Calu3 (cell line): ENCODE data around the gene WFDC6. TPM values are rescaled to one million over a fixed set of nuclear protein-coding genes. Genes with fewer than 3 reads are reported as not detected.

Experiments used
- BruUV-seq: library from RNA; stranded (reverse); fragments of 400-500 nt; replicated peaks from 2 replicates; lab custom pipeline; 2021; lab: Mats Ljungman, UMichigan
- CTCF ChIA-PET: fragments of 300-600 bp; sonication (Branson Sonifier 250); formaldehyde crosslinking; loops from one replicate; lab custom pipeline; 2022; ENCODE audit warnings: antibody characterized with exemption; lab: Charles Lee
- DNase-seq: peaks from one replicate; pipeline ENCODE4 v3.0.0; 2022
- H3K27ac Mint-ChIP-seq: one replicate; pipeline ENCODE4 v1.8.0; 2022; ENCODE audit warnings: mixed read lengths; ENCODE audit not compliant: unreplicated experiment
- H3K27me3 Mint-ChIP-seq: one replicate; pipeline ENCODE4 v1.8.0; 2022; ENCODE audit warnings: mixed read lengths; ENCODE audit not compliant: unreplicated experiment
- H3K36me3 Mint-ChIP-seq: one replicate; pipeline ENCODE4 v1.8.0; 2022; ENCODE audit warnings: mild to moderate bottlenecking, moderate library complexity, mixed read lengths; ENCODE audit not compliant: insufficient read depth, unreplicated experiment
- H3K4me1 Mint-ChIP-seq: one replicate; pipeline ENCODE4 v1.8.0; 2022; ENCODE audit warnings: mild to moderate bottlenecking, low read depth, mixed read lengths; ENCODE audit not compliant: unreplicated experiment
- H3K4me3 Mint-ChIP-seq: one replicate; pipeline ENCODE4 v1.8.0; 2022; ENCODE audit warnings: mild to moderate bottlenecking, low read depth, moderate library complexity, mixed read lengths; ENCODE audit not compliant: unreplicated experiment
- H3K9me3 Mint-ChIP-seq: one replicate; pipeline ENCODE4 v1.8.0; 2022; ENCODE audit warnings: low read depth, mixed read lengths; ENCODE audit not compliant: unreplicated experiment
- intact Hi-C: fragments of 100-400 bp; cut with micrococcal nuclease; formaldehyde crosslinking; loops from one replicate; pipeline ENCODE4 v1.10.0; 2022; ENCODE audit not compliant: unreplicated experiment
- total RNA-seq: library from RNA; stranded (reverse); gene quantifications from 2 replicates; pipeline ENCODE4 v1.2.3, GENCODE V29; 2022
- TF ChIP-seq, protein P1 (sequence below): fragments of 200-600 bp; IDR thresholded peaks from one replicate; pipeline ENCODE4 v1.8.0; 2022; ENCODE audit warnings: antibody characterized with exemption; ENCODE audit not compliant: unreplicated experiment

Gene WFDC6
- total RNA-seq, 1 experiment from 2014 or later: not detected

DNA sequence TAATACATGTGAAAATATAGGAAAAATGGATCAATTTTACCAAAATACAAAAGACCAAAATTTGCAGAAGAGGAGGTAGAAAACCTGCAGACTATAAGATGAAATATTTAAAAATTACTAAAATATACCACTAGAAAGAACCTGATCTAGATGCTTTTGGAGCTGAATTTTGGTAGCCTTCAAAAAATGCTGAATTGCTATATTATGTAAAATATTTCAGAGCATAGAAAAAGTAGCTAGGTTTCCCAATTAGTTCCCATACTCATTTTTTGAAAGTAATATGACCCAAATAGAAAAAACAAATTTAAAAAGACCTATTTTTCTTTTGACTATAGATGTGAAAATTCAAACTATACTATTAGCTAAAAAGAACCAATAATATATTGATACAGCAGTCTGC lies 11.5 kb upstream of the WFDC6 start:
- intact Hi-C loops: no loop called here
- BruUV-seq: no TSS peak
- Mint-ChIP-seq H3K27me3 (peaks cover 70% of the 10 kb centered on the region), H3K36me3 (no peaks in the 10 kb centered on the region), H3K4me3 (no peak overlapping the region), H3K27ac (no peak overlapping the region), H3K9me3 (peaks cover 10% of the 10 kb centered on the region), H3K4me1 (no peaks in the 10 kb centered on the region)
- CTCF ChIA-PET: interaction anchor here (1.0 kb wide), 1 partner anchor 221 kb away, joined by 3 read pairs; no protein-coding TSS in a partner anchor
- no peak for DNase-seq
- TF ChIP-seq, protein P1, sequence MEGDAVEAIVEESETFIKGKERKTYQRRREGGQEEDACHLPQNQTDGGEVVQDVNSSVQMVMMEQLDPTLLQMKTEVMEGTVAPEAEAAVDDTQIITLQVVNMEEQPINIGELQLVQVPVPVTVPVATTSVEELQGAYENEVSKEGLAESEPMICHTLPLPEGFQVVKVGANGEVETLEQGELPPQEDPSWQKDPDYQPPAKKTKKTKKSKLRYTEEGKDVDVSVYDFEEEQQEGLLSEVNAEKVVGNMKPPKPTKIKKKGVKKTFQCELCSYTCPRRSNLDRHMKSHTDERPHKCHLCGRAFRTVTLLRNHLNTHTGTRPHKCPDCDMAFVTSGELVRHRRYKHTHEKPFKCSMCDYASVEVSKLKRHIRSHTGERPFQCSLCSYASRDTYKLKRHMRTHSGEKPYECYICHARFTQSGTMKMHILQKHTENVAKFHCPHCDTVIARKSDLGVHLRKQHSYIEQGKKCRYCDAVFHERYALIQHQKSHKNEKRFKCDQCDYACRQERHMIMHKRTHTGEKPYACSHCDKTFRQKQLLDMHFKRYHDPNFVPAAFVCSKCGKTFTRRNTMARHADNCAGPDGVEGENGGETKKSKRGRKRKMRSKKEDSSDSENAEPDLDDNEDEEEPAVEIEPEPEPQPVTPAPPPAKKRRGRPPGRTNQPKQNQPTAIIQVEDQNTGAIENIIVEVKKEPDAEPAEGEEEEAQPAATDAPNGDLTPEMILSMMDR: no peak

DNA sequence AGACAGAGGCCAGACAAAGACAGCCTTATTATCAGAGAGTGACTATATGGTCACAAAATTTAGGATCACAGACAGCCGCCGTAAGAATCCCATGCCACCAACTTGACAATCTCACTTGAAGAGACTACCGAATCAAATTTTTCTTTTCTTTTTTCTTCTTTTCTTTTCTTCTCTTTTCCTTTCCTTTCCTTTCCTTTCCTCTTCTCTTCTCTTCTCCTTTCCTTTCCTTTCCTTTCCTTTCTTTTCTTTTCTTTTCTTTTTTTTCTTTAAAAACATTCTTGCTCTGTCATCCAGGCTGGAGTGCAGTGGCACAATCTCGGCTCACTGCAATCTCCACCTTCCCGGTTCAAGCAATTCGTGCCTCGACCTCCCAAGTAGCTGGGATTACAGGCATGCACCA lies 9.1 kb upstream of the WFDC6 start:
- intact Hi-C loops: no loop called here
- TF ChIP-seq, protein P1: no peak
- Mint-ChIP-seq H3K27me3 (peaks cover 46% of the 10 kb centered on the region), H3K27ac (no peak overlapping the region), H3K4me1 (peaks cover 7% of the 10 kb centered on the region), H3K36me3 (no peaks in the 10 kb centered on the region), H3K4me3 (no peak overlapping the region), H3K9me3 (peaks cover 6% of the 10 kb centered on the region)
- no TSS peak for BruUV-seq
- CTCF ChIA-PET: interaction anchor here (0.7 to 1.9 kb wide), 2 partner anchors 221 to 223 kb away, joined by 8 read pairs; no protein-coding TSS in a partner anchor
- no peak for DNase-seq

- Mint-ChIP-seq H3K27me3 (peaks cover 41% of the 10 kb centered on the region), H3K27ac (no peak within 1 kb of the TSS), H3K4me3 (no peak within 1 kb of the TSS), H3K4me1 (peaks cover 7% of the 10 kb centered on the region), H3K9me3 (peaks cover 6% of the 10 kb centered on the region), H3K36me3 (no peaks in the 10 kb centered on the region)
- TF ChIP-seq, protein P1: no peak
- intact Hi-C loops: no loop called here
- CTCF ChIA-PET: interaction anchor here (1.9 kb wide), 1 partner anchor 224 kb away, joined by 8 read pairs; no protein-coding TSS in a partner anchor
- no peak for DNase-seq
- no TSS peak for BruUV-seq
Observed at GRCh38 chr20:45547206-45547770, 8.0 kb upstream of the WFDC6 start, which contains the start of gene EPPIN. Gene EPPIN (minus strand): TSS chr20:45547401. CDS start chr20:45547357, 44 bp downstream.

GRCh38 chr20:45545754-45546453 lies 6.6 kb upstream of the WFDC6 start:
- H3K4me3 Mint-ChIP-seq: no peak overlapping the region
- peaks cover 6% of the 10 kb centered on the region for H3K9me3 Mint-ChIP-seq
- H3K27me3 Mint-ChIP-seq: peaks cover 40% of the 10 kb centered on the region
- CTCF ChIA-PET: interaction anchor here (0.9 kb wide), 1 partner anchor 225 kb away, joined by 4 read pairs; no protein-coding TSS in a partner anchor
- no peak overlapping the region for H3K27ac Mint-ChIP-seq
- peaks cover 7% of the 10 kb centered on the region for H3K4me1 Mint-ChIP-seq
- DNase-seq: no peak
- TF ChIP-seq, protein P1: peak; percentile 12
- intact Hi-C loops: loop anchor here (1.0 kb wide), 1 partner anchor 225 kb away; no protein-coding TSS in a partner anchor
- H3K36me3 Mint-ChIP-seq: no peaks in the 10 kb centered on the region
- no TSS peak for BruUV-seq
